GM18505 (cell line): ENCODE measurements around the gene ZFP36L1.

ENCODE experiments used
- ATAC-seq: cut with Tn5 transposase; IDR thresholded peaks from one replicate; pipeline ENCODE4 v1.9.1; 2021; ENCODE audit not compliant: unreplicated experiment
- POLR2A ChIP-seq: IDR thresholded peaks from 4 replicates; pipeline ENCODE4 v1.6.1; 2011; ENCODE audit warnings: borderline replicate concordance; ENCODE audit not compliant: insufficient read depth, insufficient read length; ENCODE audit errors: extremely low read depth

The ZFP36L1 gene

DNA sequence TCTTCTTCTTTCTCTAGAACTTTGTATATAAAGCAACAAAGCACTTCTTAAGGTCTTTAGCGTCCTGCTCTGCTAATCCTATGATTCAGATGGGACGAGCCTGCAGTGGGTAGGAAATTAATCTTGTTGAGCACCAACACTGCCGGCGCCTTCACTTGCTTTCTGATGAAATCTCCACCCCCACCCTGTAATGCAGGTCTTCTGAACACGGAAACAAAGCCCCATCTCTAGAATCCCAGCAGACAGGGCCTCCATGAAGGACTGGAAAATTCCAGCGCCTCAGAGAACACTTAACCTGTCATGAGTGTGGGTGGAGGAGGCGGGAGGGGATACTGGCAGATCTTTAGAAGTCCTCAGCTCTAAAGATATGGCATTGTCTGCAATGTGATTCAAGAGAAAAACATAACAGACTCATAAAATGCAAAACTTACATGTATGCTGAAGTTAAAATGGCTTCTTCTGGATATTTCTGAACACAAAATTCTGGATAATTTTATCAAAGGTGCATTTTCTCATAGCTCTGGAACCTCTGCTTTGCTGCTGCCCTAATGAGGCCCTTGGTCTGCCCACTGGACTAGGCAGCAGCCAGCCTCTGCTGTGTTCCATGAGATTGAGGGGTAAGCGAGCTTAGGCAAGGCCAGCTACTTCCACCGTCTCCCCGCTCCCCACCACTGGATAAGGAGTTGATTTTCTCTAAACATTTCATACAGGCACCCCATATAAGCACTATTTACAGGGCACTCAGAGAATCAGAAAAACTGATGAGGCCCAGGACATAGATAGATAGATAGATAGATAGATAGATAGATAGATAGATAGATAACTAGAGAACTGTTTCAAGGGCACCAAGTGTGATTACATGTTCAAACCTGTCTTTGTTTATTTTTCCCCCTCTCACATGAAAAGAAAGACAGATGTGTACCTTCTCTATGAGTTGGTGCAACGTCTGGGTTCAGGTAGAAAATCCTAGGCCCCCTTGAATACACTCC lies 43.1 kb downstream of the ZFP36L1 start:
- TF ChIP-seq POLR2A: no peak
- no peak for ATAC-seq

GRCh38 chr14:68748691-68749090 lies 44.2 kb downstream of the ZFP36L1 start:
- no peak for TF ChIP-seq POLR2A
- no peak for ATAC-seq

DNA sequence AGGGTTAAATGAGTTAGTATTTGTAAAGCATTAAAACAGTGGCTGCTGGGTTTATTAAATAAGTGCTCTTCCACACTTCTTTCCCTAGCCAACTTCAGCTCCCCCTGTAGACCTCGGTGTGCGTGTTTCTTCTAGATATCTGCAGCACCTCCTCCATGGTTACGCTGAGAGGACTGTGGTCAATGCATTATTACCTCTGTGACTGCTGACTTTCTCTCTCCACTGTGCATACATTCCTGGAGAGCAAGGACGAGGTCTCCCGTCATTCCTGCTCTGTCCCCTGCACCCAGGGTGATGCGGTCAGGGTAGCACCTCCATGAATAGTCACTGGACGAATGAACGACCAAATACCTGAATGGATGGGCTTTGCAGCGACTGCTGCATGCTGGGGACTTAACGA lies 44.6 kb downstream of the ZFP36L1 start:
- ATAC-seq: no peak
- TF ChIP-seq POLR2A: no peak

- no peak for ATAC-seq
- TF ChIP-seq POLR2A: no peak
Measured at GRCh38 chr14:68747393-68747792, 45.5 kb downstream of the ZFP36L1 start.

DNA sequence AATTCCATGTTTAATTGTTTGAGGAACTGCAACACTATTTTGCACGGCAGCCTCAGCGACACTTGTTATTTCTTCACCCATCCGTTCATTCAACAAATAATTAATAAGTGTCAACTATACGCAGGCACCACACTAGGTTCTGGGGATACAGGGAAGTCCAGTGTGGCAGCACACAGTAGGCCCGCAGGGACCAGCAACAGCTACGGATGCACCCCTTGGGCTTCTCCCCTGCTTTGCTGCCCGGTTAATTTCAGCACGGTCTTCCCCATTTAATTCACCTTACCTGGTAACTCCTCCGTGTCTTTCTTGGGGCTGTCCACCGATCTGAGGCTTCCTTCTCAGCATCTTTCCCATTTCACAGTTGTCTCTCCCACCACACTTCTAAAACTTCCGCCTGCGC lies 48.3 kb downstream of the ZFP36L1 start:
- no peak for TF ChIP-seq POLR2A
- no peak for ATAC-seq

GRCh38 chr14:68741839-68742470 lies 50.9 kb downstream of the ZFP36L1 start:
- TF ChIP-seq POLR2A: no peak
- peak; percentile 81 for ATAC-seq

- no peak for ATAC-seq
Measured at GRCh38 chr14:68741477-68741791, 51.4 kb downstream of the ZFP36L1 start.

GRCh38 chr14:68740788-68741476 lies 51.9 kb downstream of the ZFP36L1 start:
- no peak for TF ChIP-seq POLR2A
- ATAC-seq: no peak

More at GRCh38 chr14:68741477-68741791, 51.4 kb downstream of the ZFP36L1 start:
- no peak for TF ChIP-seq POLR2A

DNA sequence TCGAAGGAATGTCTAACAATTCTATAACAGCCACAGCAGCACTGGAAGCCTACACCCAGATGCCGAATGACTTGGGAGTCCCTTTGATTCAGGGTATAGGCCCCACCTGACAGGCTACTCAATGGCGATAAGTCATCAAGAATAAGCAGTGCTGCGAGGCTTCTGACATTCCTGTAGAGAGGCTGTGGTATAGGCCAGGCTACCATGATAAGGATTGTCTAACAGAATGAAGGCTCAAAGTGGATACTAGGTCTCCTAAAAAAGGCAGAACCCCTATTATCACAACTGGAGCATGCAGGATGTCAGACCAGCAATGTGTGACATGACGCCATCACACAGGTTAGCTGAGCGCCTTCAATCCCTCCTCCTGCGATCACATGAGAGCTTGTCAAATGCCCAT lies 53.2 kb downstream of the ZFP36L1 start:
- no peak for TF ChIP-seq POLR2A
- no peak for ATAC-seq

- no peak for TF ChIP-seq POLR2A
- no peak for ATAC-seq
Measured at GRCh38 chr14:68738559-68738958, 54.3 kb downstream of the ZFP36L1 start.
